Fibroblast of pulmonary artery (primary cell): ENCODE results near the gene FBRSL1.

ENCODE experiments used
- DNase-seq: peaks from one replicate; pipeline ENCODE4 v3.0.0-alpha.2; 2010; ENCODE audit warnings: low read depth
- H3K4me3 ChIP-seq: replicated peaks from 2 replicates; pipeline ENCODE4 v1.5.1; 2011; ENCODE audit warnings: low read depth, mild to moderate bottlenecking, control low read depth, low read length, moderate library complexity
- CTCF ChIP-seq: IDR thresholded peaks from 2 replicates; pipeline ENCODE4 v1.5.1; 2011; ENCODE audit warnings: mild to moderate bottlenecking, control low read depth, low read length, inconsistent platforms; ENCODE audit errors: missing control alignments

Gene FBRSL1

DNA sequence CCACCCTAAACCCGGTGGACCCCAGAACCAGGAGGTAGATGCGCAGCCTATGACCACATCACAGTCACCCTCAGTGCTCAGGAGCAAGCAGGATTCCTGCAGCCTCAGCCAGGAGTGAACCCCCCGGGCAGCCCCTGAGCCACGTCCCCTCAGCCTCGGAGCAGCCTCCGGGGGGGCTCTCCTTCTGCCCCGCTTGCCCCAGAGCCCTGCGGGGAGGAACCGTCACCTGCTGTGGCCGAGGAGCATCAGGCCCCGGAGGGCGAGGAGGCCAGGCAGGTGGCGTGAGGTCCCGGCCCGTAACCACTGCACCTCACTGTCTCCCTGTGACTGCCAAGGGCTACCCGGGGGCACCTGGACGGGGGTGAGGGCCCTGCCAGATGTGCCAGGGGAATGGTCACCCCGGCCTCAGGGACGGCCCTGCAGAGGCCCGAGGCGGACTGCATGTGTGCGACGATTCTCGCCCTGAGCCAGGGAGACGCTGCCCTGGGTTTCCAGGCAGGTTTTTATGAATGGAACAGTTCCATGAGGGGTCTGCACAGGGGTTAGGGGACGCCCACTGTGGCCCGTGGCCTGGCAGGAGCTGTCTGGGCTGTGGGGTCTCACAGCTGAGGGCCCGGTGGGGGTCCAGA lies 58.6 kb downstream of the FBRSL1 start:
- no peak for TF ChIP-seq CTCF
- H3K4me3 ChIP-seq: no peak overlapping the region
- DNase-seq: no peak

DNA sequence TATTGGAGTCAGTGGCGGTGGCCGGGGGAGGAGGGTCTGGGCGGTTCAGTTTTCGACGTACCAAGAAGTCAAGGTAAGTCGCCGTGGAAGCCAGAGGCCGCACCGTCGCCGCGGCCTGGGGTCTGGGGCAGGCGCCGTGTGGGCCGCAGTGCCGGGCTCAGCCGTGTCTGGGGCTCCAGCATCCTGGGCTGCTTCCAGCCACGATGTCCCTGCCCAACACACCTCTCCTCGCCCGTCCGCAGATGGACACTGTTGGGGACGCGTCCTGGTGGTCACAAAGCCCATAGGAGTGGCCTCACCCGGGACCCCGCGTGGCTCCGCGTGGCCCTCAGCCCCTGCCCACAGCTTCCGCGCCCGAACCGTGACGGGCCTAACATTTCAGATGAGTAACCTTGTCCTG lies 59.1 kb downstream of the FBRSL1 start:
- no peak for TF ChIP-seq CTCF
- H3K4me3 ChIP-seq: no peak overlapping the region

GRCh38 chr12:132550014-132550802 lies 60.3 kb downstream of the FBRSL1 start:
- H3K4me3 ChIP-seq: no peak overlapping the region
- TF ChIP-seq CTCF: no peak
- DNase-seq: no peak

More for the DNA sequence above, 59.1 kb downstream of the FBRSL1 start:
- no peak for DNase-seq

DNA sequence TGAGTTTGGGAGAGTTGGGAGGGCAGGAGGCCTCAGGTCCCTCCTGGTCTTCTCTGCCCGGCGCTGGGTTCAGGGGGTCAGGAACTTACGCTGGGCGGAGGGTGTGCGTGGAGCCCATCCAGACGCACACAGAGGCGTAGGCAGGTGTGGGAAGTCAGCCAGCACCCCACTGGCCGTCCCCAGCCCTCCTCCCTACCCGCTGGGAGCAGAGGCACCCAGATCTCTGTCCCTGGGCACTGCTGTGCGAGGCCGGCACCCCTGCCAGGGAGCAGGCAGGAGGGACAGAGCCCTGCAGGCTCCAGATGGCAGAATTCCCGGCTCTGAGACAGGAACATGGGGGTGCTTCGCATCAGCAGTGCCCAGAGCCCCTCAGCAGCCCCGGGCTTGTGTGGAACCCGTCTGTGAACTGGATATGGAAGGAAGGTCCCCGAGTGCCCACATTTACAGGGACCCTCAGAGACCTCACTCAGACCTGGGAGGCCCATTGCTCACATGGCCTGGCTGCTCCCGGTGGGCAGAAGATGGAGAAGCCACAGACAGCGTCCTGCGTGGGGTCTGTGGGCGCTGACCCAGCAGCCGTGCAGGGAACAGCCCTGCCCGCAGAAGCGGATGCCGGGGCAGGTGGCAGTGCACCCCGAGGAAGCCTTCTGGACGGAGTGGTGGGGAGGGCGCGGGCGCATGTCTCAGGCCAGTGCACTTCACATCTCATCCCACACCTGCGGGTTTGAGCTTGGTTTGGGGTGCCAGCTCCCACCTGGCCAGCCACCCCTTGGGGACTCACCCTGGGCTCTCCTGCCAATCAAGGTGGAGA lies 61.1 kb downstream of the FBRSL1 start:
- H3K4me3 ChIP-seq: no peak overlapping the region
- no peak for DNase-seq
- no peak for TF ChIP-seq CTCF

GRCh38 chr12:132551641-132552031 lies 61.7 kb downstream of the FBRSL1 start:
- H3K4me3 ChIP-seq: no peak overlapping the region
- TF ChIP-seq CTCF: no peak
- DNase-seq: no peak

- no peak overlapping the region for H3K4me3 ChIP-seq
- no peak for DNase-seq
- peak; percentile 29 for TF ChIP-seq CTCF
Observed at GRCh38 chr12:132554845-132555630, 65.1 kb downstream of the FBRSL1 start.
